ENCODE measurements around the gene TLCD2. TPM values are rescaled to one million over a fixed set of nuclear protein-coding genes. Genes with fewer than 3 reads are reported as not detected.

TLCD2 gene
- total RNA-seq, 1 experiment from 2014 or later: 1.5 TPM

DNA sequence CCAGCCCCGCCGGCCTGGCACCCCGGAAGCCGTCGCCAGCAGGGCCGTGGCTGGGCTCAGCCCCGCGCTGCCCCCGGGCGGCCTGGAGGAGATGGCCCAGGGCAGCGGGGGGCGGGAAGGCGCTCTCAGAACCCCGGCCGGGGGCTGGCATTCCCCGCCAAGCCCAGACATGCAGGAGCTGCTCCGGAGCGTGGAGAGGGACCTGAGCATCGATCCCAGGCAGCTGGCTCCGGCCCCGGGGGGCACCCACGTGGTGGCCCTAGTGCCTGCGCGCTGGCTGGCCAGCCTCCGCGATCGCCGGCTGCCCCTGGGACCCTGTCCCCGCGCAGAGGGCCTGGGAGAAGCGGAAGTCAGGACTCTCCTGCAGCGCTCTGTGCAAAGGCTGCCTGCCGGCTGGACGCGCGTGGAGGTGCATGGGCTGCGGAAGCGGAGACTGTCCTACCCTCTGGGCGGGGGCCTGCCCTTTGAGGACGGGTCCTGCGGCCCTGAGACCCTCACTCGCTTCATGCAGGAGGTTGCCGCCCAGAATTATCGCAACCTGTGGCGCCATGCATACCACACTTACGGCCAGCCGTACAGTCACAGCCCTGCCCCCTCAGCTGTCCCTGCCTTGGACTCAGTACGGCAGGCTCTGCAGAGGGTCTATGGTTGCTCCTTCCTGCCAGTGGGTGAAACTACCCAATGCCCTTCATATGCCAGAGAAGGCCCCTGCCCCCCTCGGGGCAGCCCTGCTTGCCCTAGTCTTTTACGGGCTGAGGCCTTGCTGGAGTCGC is 14.9 kb upstream of the TLCD2 start:
- Histone ChIP-seq H2AFZ (ENCODE audit: low read length) (no peak overlapping the region), H3K79me2 (ENCODE audit: insufficient read depth, low read length) (no peaks in the 10 kb centered on the region)
- no peak overlapping the region; a peak in 1 of 7 replicates for H3K27ac Mint-ChIP-seq

More for the DNA sequence above, 14.9 kb upstream of the TLCD2 start:
- Histone ChIP-seq H3K23ac (ENCODE audit: insufficient read length, low read depth, low read length) (no peak overlapping the region), H3K27ac (ENCODE audit: insufficient read length, low read depth, low read length) (no peak overlapping the region), H2BK120ac (ENCODE audit: low read depth, low read length, poor library complexity, severe bottlenecking) (no peak overlapping the region), H3T11ph (ENCODE audit: low read length) (no peak overlapping the region), H2BK12ac (ENCODE audit: insufficient read length, low read depth, low read length) (no peak overlapping the region), H3K23me2 (ENCODE audit: insufficient read length, low read depth, low read length, poor library complexity, severe bottlenecking) (peaks cover 4% of the 10 kb centered on the region), H2BK5ac (ENCODE audit: insufficient read length, low read length) (no peak overlapping the region), H4K5ac (ENCODE audit: insufficient read length, low read depth, low read length) (no peak overlapping the region), H3K79me1 (ENCODE audit: insufficient read depth, low read depth, low read length, poor library complexity, severe bottlenecking) (no peaks in the 10 kb centered on the region), H2BK15ac (ENCODE audit: low read depth, low read length) (no peak overlapping the region), H4K20me1 (ENCODE audit: control insufficient read depth, insufficient read depth, insufficient read length) (no peaks in the 10 kb centered on the region), H3K27me3 (ENCODE audit: insufficient read depth, low read length) (no peaks in the 10 kb centered on the region), H3K18ac (ENCODE audit: insufficient read length, low read depth, low read length) (no peak overlapping the region), H2AK5ac (ENCODE audit: insufficient read length, low read length) (no peak overlapping the region), H4K91ac (ENCODE audit: insufficient read length, low read depth, low read length) (no peak overlapping the region), H3K4me1 (ENCODE audit: insufficient read depth, low read length) (no peaks in the 10 kb centered on the region), H2BK20ac (ENCODE audit: low read depth, low read length, poor library complexity, severe bottlenecking) (no peak overlapping the region), H3K56ac (ENCODE audit: insufficient read length, low read depth, low read length) (no peak overlapping the region), H3K4ac (ENCODE audit: low read depth, low read length) (no peak overlapping the region), H4K8ac (replicated peaks; ENCODE audit: insufficient read length, low read depth, low read length) (no peak overlapping the region), H3K14ac (ENCODE audit: insufficient read depth, low read length) (no peak overlapping the region; the same call in 1 of the 2 replicates), H3K4me2 (ENCODE audit: insufficient read depth, insufficient read length, low read length) (peak overlapping the region; percentile 25), H3K9me3 (ENCODE audit: control insufficient read depth, low read depth, low read length) (no peaks in the 10 kb centered on the region), H3K9ac (ENCODE audit: extremely low read depth, insufficient read length, low read length) (no peak overlapping the region)
- Mint-ChIP-seq H3K9me3 (no peaks in the 10 kb centered on the region; a peak in 1 of 5 replicates), H3K4me1 (peaks cover 2 to 4% of the 10 kb centered on the region in 2 experiments; a peak in 1 of 4 replicates), H3K36me3 (ENCODE audit: insufficient read depth in 1 of 3, low read depth in 3 of 3) (peaks cover 0 to 9% (median 0%) of the 10 kb centered on the region in 3 experiments; a peak in 4 of 7 replicates), H3K4me3 (peak overlapping the region; percentile 63 to 72), H3K27me3 (ENCODE audit: low read depth) (peaks cover 2% of the 10 kb centered on the region; the same call in 1 of the 2 replicates)
- WGBS (ENCODE audit: extremely low coverage, insufficient read length, low lambda C conversion rate): no CpG with 5 or more reads among the region's 51 CpGs
- no peak for DNase-seq
- no peak for TF ChIP-seq CTCF (conservative IDR thresholded peaks at IDR 0.05)

Data from H9 (cell line).